OCI-LY3 (cell line): ENCODE measurements around the gene SOX15.

ENCODE experiments used
- EZH2phosphoT487 ChIP-seq: fragments of 200-600 bp; shearing (Covaris generic); IDR thresholded peaks from 2 replicates; pipeline ENCODE4 v1.6.1; 2018; ENCODE audit warnings: antibody characterized with exemption, mixed run types, low read depth
- TF ChIP-seq, protein P1 (sequence below): fragments of 200-600, 300-600 bp; sonication (generic); IDR thresholded peaks from 2 replicates; pipeline ENCODE4 v1.5.1; 2014; ENCODE audit warnings: antibody characterized with exemption, low read length, low read depth

DNA sequence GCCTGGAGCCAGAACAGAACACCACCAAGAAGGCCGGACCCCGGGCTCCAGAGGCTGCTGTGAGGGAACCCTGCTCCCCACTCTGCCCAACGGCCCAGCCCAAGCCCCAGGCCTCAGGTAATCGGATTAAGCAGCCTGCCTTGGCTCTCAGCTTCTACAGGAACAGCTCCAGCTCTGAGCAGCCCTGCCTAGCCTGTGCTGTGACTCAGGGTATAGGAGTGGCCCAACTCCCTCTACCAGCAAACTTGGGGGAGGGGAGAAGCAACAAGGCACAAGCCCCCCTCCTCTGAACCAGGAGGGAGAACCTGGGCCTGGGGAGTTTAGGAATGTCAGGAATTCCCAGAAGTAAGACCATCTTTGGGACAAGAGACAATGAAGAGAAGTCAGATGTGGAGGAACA lies 849 bp upstream of the SOX15 start:
- TF ChIP-seq, protein P1, sequence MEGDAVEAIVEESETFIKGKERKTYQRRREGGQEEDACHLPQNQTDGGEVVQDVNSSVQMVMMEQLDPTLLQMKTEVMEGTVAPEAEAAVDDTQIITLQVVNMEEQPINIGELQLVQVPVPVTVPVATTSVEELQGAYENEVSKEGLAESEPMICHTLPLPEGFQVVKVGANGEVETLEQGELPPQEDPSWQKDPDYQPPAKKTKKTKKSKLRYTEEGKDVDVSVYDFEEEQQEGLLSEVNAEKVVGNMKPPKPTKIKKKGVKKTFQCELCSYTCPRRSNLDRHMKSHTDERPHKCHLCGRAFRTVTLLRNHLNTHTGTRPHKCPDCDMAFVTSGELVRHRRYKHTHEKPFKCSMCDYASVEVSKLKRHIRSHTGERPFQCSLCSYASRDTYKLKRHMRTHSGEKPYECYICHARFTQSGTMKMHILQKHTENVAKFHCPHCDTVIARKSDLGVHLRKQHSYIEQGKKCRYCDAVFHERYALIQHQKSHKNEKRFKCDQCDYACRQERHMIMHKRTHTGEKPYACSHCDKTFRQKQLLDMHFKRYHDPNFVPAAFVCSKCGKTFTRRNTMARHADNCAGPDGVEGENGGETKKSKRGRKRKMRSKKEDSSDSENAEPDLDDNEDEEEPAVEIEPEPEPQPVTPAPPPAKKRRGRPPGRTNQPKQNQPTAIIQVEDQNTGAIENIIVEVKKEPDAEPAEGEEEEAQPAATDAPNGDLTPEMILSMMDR: no peak
- no peak for TF ChIP-seq EZH2phosphoT487
